Mesendoderm (in vitro differentiated cells): ENCODE results near the gene RNLS.
A peak's percentile ranks its signal among the peaks of the same experiment; 100 is the strongest.
"Not testable (repeated sequence)": the region's sequence is repeated elsewhere in the genome, so short reads cannot be mapped to it uniquely, and the experiment has no call there.

Experiments
- DNase-seq: peaks from one replicate; pipeline ENCODE4 v3.0.0; 2013
- H2AK5ac ChIP-seq: 2 replicates; pipeline ENCODE4 v1.6.1; 2013; ENCODE audit warnings: low read length, inconsistent platforms
- H2BK120ac ChIP-seq: 2 replicates; pipeline ENCODE4 v1.6.1; 2013; ENCODE audit warnings: low read depth, mild to moderate bottlenecking, low read length, moderate library complexity, mixed read lengths
- H2BK15ac ChIP-seq: replicated peaks from 2 replicates; pipeline ENCODE4 v1.6.1; 2013; ENCODE audit warnings: low read depth, mild to moderate bottlenecking, moderate library complexity
- H2BK5ac ChIP-seq: 2 replicates; pipeline ENCODE4 v1.6.1; 2013; ENCODE audit warnings: low read length, inconsistent platforms
- H3K18ac ChIP-seq: 2 replicates; pipeline ENCODE4 v1.6.1; 2013; ENCODE audit warnings: mild to moderate bottlenecking, low read length, mixed read lengths
- H3K23ac ChIP-seq: one replicate; pipeline ENCODE4 v1.6.1; 2013; ENCODE audit warnings: low read length
- H3K27ac ChIP-seq: 2 replicates; pipeline ENCODE4 v1.5.1; 2013; ENCODE audit warnings: low read depth, mild to moderate bottlenecking, inconsistent platforms, low read length, moderate library complexity
- H3K27me3 ChIP-seq: 2 replicates; pipeline ENCODE4 v1.6.1; 2013; ENCODE audit warnings: low read length, control low read depth, mild to moderate bottlenecking, inconsistent platforms; ENCODE audit not compliant: insufficient read depth, poor library complexity
- H3K36me3 ChIP-seq: 2 replicates; pipeline ENCODE4 v1.6.1; 2013; ENCODE audit warnings: low read length, inconsistent platforms; ENCODE audit not compliant: control insufficient read depth, insufficient read depth
- H3K4ac ChIP-seq: one replicate; pipeline ENCODE4 v1.6.1; 2013; ENCODE audit warnings: low read depth, mild to moderate bottlenecking, low read length, moderate library complexity
- H3K4me1 ChIP-seq: 2 replicates; pipeline ENCODE4 v1.6.1; 2013; ENCODE audit warnings: low read depth, low read length, inconsistent platforms; ENCODE audit not compliant: control insufficient read depth
- H3K4me2 ChIP-seq: 2 replicates; pipeline ENCODE4 v1.6.1; 2013; ENCODE audit warnings: low read length
- H3K4me3 ChIP-seq: 2 replicates; pipeline ENCODE4 v1.5.1; 2013; ENCODE audit warnings: mild to moderate bottlenecking, low read length
- H3K56ac ChIP-seq: one replicate; pipeline ENCODE4 v1.6.1; 2013; ENCODE audit warnings: low read length
- H3K79me1 ChIP-seq: 2 replicates; pipeline ENCODE4 v1.6.1; 2013; ENCODE audit warnings: low read length, inconsistent platforms
- H3K79me2 ChIP-seq: 2 replicates; pipeline ENCODE4 v1.6.1; 2013; ENCODE audit warnings: mild to moderate bottlenecking, low read length; ENCODE audit not compliant: control insufficient read depth, insufficient read depth
- H3K9ac ChIP-seq: 2 replicates; pipeline ENCODE4 v1.6.1; 2013; ENCODE audit warnings: low read length, inconsistent platforms
- H4K5ac ChIP-seq: one replicate; pipeline ENCODE4 v1.6.1; 2013; ENCODE audit warnings: low read length
- H4K8ac ChIP-seq: one replicate; pipeline ENCODE4 v1.6.1; 2013; ENCODE audit warnings: low read depth, mild to moderate bottlenecking, control low read depth, low read length, moderate library complexity
- WGBS: extraction: QIAGEN DNeasy Blood & Tissue Kit; methylation state at CpG from one replicate; pipeline ENCODE4 v1.1.7; 2013; ENCODE audit warnings: low lambda C conversion rate, missing lambda C conversion rate; ENCODE audit not compliant: insufficient coverage; ENCODE audit errors: extremely low coverage; 5-methylcytosine and 5-hydroxymethylcytosine counted together

The RNLS gene

GRCh38 chr10:88308361-88308760 is 274.8 kb downstream of the RNLS start:
- not testable (repeated sequence) for H3K9ac ChIP-seq, H3K18ac ChIP-seq, H3K23ac ChIP-seq, H3K4me2 ChIP-seq, H3K56ac ChIP-seq, H3K36me3 ChIP-seq, H3K27ac ChIP-seq, H3K79me2 ChIP-seq, H2BK15ac ChIP-seq, H2AK5ac ChIP-seq, H3K4me3 ChIP-seq, H4K5ac ChIP-seq, H3K27me3 ChIP-seq, DNase-seq, H3K79me1 ChIP-seq, H2BK120ac ChIP-seq, H4K8ac ChIP-seq, H2BK5ac ChIP-seq, H3K4ac ChIP-seq, H3K4me1 ChIP-seq
- WGBS, result no CpG with 5 or more reads among the region's 2 CpGs

GRCh38 chr10:88299787-88300186 is 283.3 kb downstream of the RNLS start:
- Histone ChIP-seq H3K27ac (no peak overlapping the region), H4K5ac (no peak overlapping the region), H2BK5ac (no peak overlapping the region), H3K4me1 (no peaks in the 10 kb centered on the region), H3K79me2 (no peaks in the 10 kb centered on the region), H3K9ac (no peak overlapping the region), H3K4ac (no peak overlapping the region), H3K4me3 (no peak overlapping the region), H3K56ac (no peak overlapping the region), H2BK15ac (no peak overlapping the region), H3K79me1 (no peaks in the 10 kb centered on the region), H3K36me3 (no peaks in the 10 kb centered on the region), H3K27me3 (no peaks in the 10 kb centered on the region), H4K8ac (no peak overlapping the region), H3K23ac (no peak overlapping the region), H2BK120ac (no peak overlapping the region), H3K18ac (no peak overlapping the region), H3K4me2 (no peak overlapping the region), H2AK5ac (no peak overlapping the region)
- DNase-seq, result no peak

- peak; percentile 26 for DNase-seq
- H2BK15ac ChIP-seq, result no peak overlapping the region
- WGBS, result no CpG with 5 or more reads among the region's 3 CpGs
Measured at GRCh38 chr10:88297103-88297502, 286.0 kb downstream of the RNLS start.

GRCh38 chr10:88293651-88294230 is 289.4 kb downstream of the RNLS start:
- Histone ChIP-seq H3K4me1 (no peaks in the 10 kb centered on the region), H2AK5ac (no peak overlapping the region), H3K27ac (no peak overlapping the region), H3K4ac (no peak overlapping the region), H2BK5ac (no peak overlapping the region), H3K36me3 (no peaks in the 10 kb centered on the region), H3K9ac (no peak overlapping the region), H3K4me3 (no peak overlapping the region), H4K5ac (no peak overlapping the region), H3K56ac (no peak overlapping the region), H3K18ac (no peak overlapping the region), H4K8ac (no peak overlapping the region), H3K23ac (no peak overlapping the region), H3K79me1 (no peaks in the 10 kb centered on the region), H2BK120ac (no peak overlapping the region), H3K4me2 (no peak overlapping the region), H3K79me2 (no peaks in the 10 kb centered on the region), H2BK15ac (no peak overlapping the region), H3K27me3 (no peaks in the 10 kb centered on the region)
- DNase-seq, result no peak
- no CpG with 5 or more reads among the region's 3 CpGs for WGBS

More at GRCh38 chr10:88297103-88297502, 286.0 kb downstream of the RNLS start:
- no peak overlapping the region for H2BK120ac ChIP-seq
- no peak overlapping the region for H3K4me3 ChIP-seq
- H3K79me2 ChIP-seq, result no peaks in the 10 kb centered on the region
- no peak overlapping the region for H3K23ac ChIP-seq
- H2BK5ac ChIP-seq, result no peak overlapping the region
- no peak overlapping the region for H3K4ac ChIP-seq
- H4K8ac ChIP-seq, result no peak overlapping the region
- H3K4me2 ChIP-seq, result no peak overlapping the region
- H3K56ac ChIP-seq, result no peak overlapping the region
- H3K79me1 ChIP-seq, result no peaks in the 10 kb centered on the region
- no peak overlapping the region for H2AK5ac ChIP-seq
- H3K36me3 ChIP-seq, result no peaks in the 10 kb centered on the region
- no peaks in the 10 kb centered on the region for H3K4me1 ChIP-seq
- H3K9ac ChIP-seq, result no peak overlapping the region
- H3K27ac ChIP-seq, result no peak overlapping the region
- no peaks in the 10 kb centered on the region for H3K27me3 ChIP-seq
- no peak overlapping the region for H3K18ac ChIP-seq
- H4K5ac ChIP-seq, result no peak overlapping the region

DNA sequence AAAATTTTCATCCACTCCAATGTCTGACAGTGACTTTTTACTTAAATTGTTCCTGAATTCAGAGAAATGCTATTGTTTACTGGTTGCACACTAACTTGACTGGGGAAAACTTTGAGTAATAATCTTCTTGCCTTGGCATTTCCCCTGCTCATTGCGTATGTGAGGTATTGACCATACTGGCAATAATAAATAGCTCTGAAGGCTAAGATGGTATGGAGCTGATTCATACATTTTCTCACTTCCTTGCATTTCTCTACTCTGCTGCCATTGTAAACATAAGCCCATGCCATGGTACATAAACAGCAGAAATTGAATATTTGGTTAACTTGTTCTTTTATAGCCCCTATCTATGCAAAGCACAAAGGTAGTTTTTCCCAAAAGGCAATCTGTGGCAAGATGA is 290.0 kb downstream of the RNLS start:
- Histone ChIP-seq H3K4me1 (no peaks in the 10 kb centered on the region), H2BK15ac (no peak overlapping the region), H3K18ac (no peak overlapping the region), H3K56ac (no peak overlapping the region), H4K8ac (no peak overlapping the region), H3K36me3 (no peaks in the 10 kb centered on the region), H3K4ac (no peak overlapping the region), H2AK5ac (no peak overlapping the region), H3K4me3 (no peak overlapping the region), H3K4me2 (no peak overlapping the region), H2BK120ac (no peak overlapping the region), H3K79me1 (no peaks in the 10 kb centered on the region), H3K23ac (no peak overlapping the region), H3K9ac (no peak overlapping the region), H4K5ac (no peak overlapping the region), H3K27ac (no peak overlapping the region), H3K79me2 (no peaks in the 10 kb centered on the region), H3K27me3 (no peaks in the 10 kb centered on the region), H2BK5ac (no peak overlapping the region)
- no CpG with 5 or more reads among the region's 1 CpG for WGBS
- DNase-seq, result no peak

DNA sequence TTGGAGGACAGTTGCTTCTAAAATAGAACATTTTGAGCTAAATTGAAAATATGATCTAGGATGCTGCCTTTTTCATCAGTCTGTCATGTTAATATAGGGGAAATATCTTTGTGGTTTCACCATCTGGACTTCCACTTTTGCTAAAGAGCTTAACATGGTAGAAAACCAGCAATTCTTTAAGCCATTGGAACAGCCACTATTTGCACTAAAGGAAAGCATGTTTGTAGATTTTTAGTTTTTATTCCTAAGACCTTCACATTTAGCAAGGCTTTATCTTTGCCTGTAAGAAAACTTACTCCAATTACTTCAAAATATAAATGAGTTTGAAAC is 291.0 kb downstream of the RNLS start:
- Histone ChIP-seq H3K4me2 (no peak overlapping the region), H3K4ac (no peak overlapping the region), H2BK15ac (no peak overlapping the region), H3K18ac (no peak overlapping the region), H2AK5ac (no peak overlapping the region), H3K27me3 (no peaks in the 10 kb centered on the region), H3K4me3 (no peak overlapping the region), H3K27ac (no peak overlapping the region), H3K79me1 (no peaks in the 10 kb centered on the region), H3K56ac (no peak overlapping the region), H4K5ac (no peak overlapping the region), H3K23ac (no peak overlapping the region), H3K36me3 (no peaks in the 10 kb centered on the region), H2BK5ac (no peak overlapping the region), H4K8ac (no peak overlapping the region), H3K9ac (no peak overlapping the region), H3K79me2 (no peaks in the 10 kb centered on the region), H2BK120ac (no peak overlapping the region), H3K4me1 (no peaks in the 10 kb centered on the region)
- DNase-seq, result no peak
